DOHH2 (cell line): Measurements from ENCODE around the gene HOXC6.

Experiments
- H3F3A ChIP-seq: fragments of 200-600 bp; sonication (generic), shearing (Covaris generic); 2 replicates; pipeline ENCODE4 v1.6.0; 2016; ENCODE audit warnings: antibody characterized with exemption, mild to moderate bottlenecking; ENCODE audit not compliant: control insufficient read depth, insufficient read depth
- H3K27ac ChIP-seq: fragments of 200-600 bp; sonication (generic); 2 replicates; pipeline ENCODE4 v1.5.1; 2014; ENCODE audit warnings: low read depth, mild to moderate bottlenecking, low read length, moderate library complexity
- H3K27me3 ChIP-seq: fragments of 200-600 bp; sonication (generic); 2 replicates; pipeline ENCODE4 v1.6.1; 2014; ENCODE audit warnings: mild to moderate bottlenecking, low read length, mixed read lengths; ENCODE audit not compliant: control insufficient read depth
- H3K36me3 ChIP-seq: fragments of 200-600 bp; sonication (generic); 2 replicates; pipeline ENCODE4 v1.6.1; 2014; ENCODE audit warnings: mild to moderate bottlenecking, low read length, moderate library complexity, mixed read lengths; ENCODE audit not compliant: control insufficient read depth
- H3K4me1 ChIP-seq: fragments of 200-600 bp; sonication (generic); 2 replicates; pipeline ENCODE4 v1.6.1; 2014; ENCODE audit warnings: mild to moderate bottlenecking, low read length, mixed read lengths; ENCODE audit not compliant: control insufficient read depth
- H3K4me2 ChIP-seq: fragments of 200-600 bp; sonication (generic); 2 replicates; pipeline ENCODE4 v1.6.0; 2014; ENCODE audit warnings: mild to moderate bottlenecking, low read length, moderate library complexity
- H3K4me3 ChIP-seq: fragments of 200-600 bp; sonication (generic); 2 replicates; pipeline ENCODE4 v1.5.1; 2014; ENCODE audit warnings: mild to moderate bottlenecking, low read length, mixed read lengths
- H3K79me2 ChIP-seq: fragments of 200-600 bp; sonication (generic); 2 replicates; pipeline ENCODE4 v1.6.1; 2014; ENCODE audit warnings: mild to moderate bottlenecking, low read length, mixed read lengths; ENCODE audit not compliant: control insufficient read depth
- H3K9me2 ChIP-seq: fragments of 200-600 bp; sonication (generic); replicated peaks from 2 replicates; pipeline ENCODE4 v1.6.1; 2014; ENCODE audit warnings: mild to moderate bottlenecking, low read length, mixed read lengths; ENCODE audit not compliant: control insufficient read depth
- H3K9me3 ChIP-seq: fragments of 200-600 bp; sonication (generic); 2 replicates; pipeline ENCODE4 v1.6.1; 2014; ENCODE audit warnings: antibody characterized with exemption, low read length, mixed read lengths; ENCODE audit not compliant: control insufficient read depth, insufficient read depth
- H4K20me1 ChIP-seq: fragments of 200-600 bp; sonication (generic); 2 replicates; pipeline ENCODE4 v1.6.0; 2014; ENCODE audit warnings: low read depth, mild to moderate bottlenecking, antibody characterized with exemption, low read length, moderate library complexity; ENCODE audit not compliant: control insufficient read depth, insufficient read depth
- CTCF ChIP-seq: fragments of 200-600 bp; sonication (generic); IDR thresholded peaks from one replicate; pipeline ENCODE4 v1.5.1; 2014; ENCODE audit warnings: antibody characterized with exemption, mild to moderate bottlenecking, low read depth, low read length; ENCODE audit not compliant: poor library complexity, severe bottlenecking
- EZH2phosphoT487 ChIP-seq: fragments of 200-600 bp; sonication (generic); IDR thresholded peaks from 2 replicates; pipeline ENCODE4 v1.6.1; 2017; ENCODE audit warnings: borderline replicate concordance, mild to moderate bottlenecking, antibody characterized with exemption, low read length, moderate library complexity, mixed read lengths

The HOXC6 gene

GRCh38 chr12:54032627-54033100 lies 4.4 kb downstream of the HOXC6 start, which contains the start of gene HOXC5:
Gene HOXC5, plus strand, starts transcription at chr12:54033050. Its CDS starts 73 bp downstream, at chr12:54033123.
- H3F3A ChIP-seq: no peaks in the 10 kb centered on the region
- H3K9me3 ChIP-seq: no peaks in the 10 kb centered on the region
- peaks cover 26% of the 10 kb centered on the region for H3K4me1 ChIP-seq
- TF ChIP-seq CTCF (peak; percentile 94), EZH2phosphoT487 (no peak)
- peak within 1 kb of the TSS; percentile 58 for H3K4me2 ChIP-seq
- H3K36me3 ChIP-seq: no peaks in the 10 kb centered on the region
- H3K27ac ChIP-seq: no peak within 1 kb of the TSS
- no peaks in the 10 kb centered on the region for H3K79me2 ChIP-seq
- H3K27me3 ChIP-seq: peaks cover 60% of the 10 kb centered on the region
- H4K20me1 ChIP-seq: no peaks in the 10 kb centered on the region
- H3K4me3 ChIP-seq: peak within 1 kb of the TSS; percentile 46
- no peaks in the 10 kb centered on the region for H3K9me2 ChIP-seq

- Histone ChIP-seq H3K36me3 (no peaks in the 10 kb centered on the region), H3K4me3 (no peak overlapping the region), H3K9me3 (no peaks in the 10 kb centered on the region), H3K27me3 (peaks cover 61% of the 10 kb centered on the region), H3K4me2 (peak overlapping the region; percentile 58; the same call in 1 of the 2 replicates), H3K4me1 (peaks cover 20% of the 10 kb centered on the region), H3F3A (no peaks in the 10 kb centered on the region), H3K9me2 (no peaks in the 10 kb centered on the region), H3K79me2 (no peaks in the 10 kb centered on the region), H3K27ac (no peak overlapping the region), H4K20me1 (no peaks in the 10 kb centered on the region)
- TF ChIP-seq CTCF (no peak), EZH2phosphoT487 (no peak)
These were observed 5.1 kb downstream of the HOXC6 start for GRCh38 chr12:54033106-54033979.

GRCh38 chr12:54033980-54034784 lies 5.9 kb downstream of the HOXC6 start:
- peaks cover 54% of the 10 kb centered on the region for H3K27me3 ChIP-seq
- TF ChIP-seq EZH2phosphoT487 (no peak), CTCF (no peak)
- no peaks in the 10 kb centered on the region for H3K9me2 ChIP-seq
- H3K4me2 ChIP-seq: no peak overlapping the region
- H3F3A ChIP-seq: no peaks in the 10 kb centered on the region
- H3K4me1 ChIP-seq: peaks cover 14% of the 10 kb centered on the region
- no peak overlapping the region for H3K4me3 ChIP-seq
- no peaks in the 10 kb centered on the region for H3K9me3 ChIP-seq
- no peaks in the 10 kb centered on the region for H4K20me1 ChIP-seq
- H3K36me3 ChIP-seq: no peaks in the 10 kb centered on the region
- no peaks in the 10 kb centered on the region for H3K79me2 ChIP-seq
- H3K27ac ChIP-seq: no peak overlapping the region
